ENCODE data around the gene TMEM229B.

Gene TMEM229B

DNA sequence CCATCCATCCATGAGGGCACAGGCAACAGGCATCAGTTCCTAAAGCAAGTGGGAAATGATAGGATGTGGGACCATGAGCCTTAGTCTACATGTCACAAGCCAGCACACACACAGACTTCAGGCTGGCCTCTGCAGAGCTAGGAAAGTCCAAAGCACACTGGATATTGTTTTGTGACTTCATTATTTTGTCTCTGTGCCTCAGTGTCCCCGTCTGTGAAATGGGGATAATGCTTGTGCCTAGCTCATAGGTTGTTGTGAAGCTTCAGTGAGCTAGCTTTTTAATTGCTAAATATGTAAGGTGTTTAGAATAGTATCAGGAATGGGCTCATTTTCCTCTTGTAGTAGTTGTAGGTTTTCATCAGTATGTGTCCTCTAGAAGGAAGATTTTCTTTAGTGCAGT lies 49.6 kb downstream of the TMEM229B start:
- TF ChIP-seq CTCF (IDR thresholded peaks at IDR 0.05; ENCODE audit: borderline replicate concordance, insufficient read depth, low read depth, low read length): no peak
- no peak overlapping the region for H3K4me3 ChIP-seq (ENCODE audit: low read depth, low read length)

DNA sequence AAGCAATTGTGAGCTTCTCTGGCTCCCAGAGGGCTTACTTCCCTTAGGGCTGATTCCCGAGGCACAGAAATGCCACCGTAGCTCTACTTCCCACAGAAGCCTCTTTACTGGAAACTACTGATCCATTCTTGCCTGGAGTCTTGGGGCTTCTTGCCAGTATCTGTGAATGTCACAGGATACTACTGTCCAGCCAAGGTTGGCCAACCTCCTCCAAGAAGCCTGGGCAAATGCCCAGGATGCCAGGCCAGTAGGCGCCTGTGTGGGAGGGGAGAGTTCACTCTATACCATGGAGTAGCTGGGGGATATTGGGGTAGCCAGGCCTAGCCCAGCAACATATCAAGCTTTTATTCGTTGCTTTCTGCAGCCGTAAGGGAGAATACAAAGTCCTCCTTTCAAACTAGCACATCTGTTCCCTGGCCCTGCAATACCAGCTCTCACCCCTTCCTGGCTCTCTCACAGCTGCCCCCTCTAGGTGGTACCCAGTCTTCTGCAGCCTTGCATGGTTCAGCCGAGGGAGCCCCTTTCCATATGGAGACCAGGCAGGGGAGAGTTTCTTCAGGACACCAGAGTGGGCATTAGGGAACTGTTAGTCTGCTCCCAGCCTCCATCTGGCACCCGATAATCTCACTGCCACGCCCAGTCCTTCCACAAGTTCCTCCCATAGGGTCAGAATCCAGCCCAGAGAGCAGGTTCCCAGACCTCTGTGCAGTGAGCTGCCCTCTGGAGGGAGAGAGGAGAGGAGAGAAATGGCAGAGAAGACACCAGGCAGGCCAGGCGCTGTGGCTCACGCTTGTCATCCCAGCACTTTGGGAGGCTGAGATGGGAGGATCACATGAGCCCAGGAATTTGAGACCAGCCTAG lies 52.3 kb downstream of the TMEM229B start:
- H3K4me3 ChIP-seq (ENCODE audit: low read depth, low read length): no peak overlapping the region

DNA sequence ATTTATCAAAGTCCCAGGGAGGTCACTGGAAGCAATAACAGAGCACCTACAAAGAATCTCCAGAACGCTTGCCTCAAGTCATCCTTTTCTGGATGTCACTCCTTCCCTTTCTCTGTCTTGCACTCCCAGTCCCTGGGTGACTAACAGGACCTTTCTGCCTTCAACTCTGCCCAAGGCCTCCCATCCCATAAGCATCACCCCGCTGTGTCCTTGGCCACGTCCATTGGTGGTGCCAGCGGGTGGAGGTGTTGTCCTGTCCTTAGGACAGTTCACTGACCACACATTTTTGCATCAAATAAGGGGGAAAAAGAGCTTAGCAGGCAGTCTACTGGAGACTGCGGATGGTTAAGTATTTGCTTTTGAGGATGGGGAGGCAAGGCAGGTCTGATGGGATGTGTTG lies 52.9 kb downstream of the TMEM229B start:
- H3K4me3 ChIP-seq (ENCODE audit: low read depth, low read length): no peak overlapping the region
- TF ChIP-seq CTCF (IDR thresholded peaks at IDR 0.05; ENCODE audit: borderline replicate concordance, insufficient read depth, low read depth, low read length): no peak

More for the DNA sequence above, 52.3 kb downstream of the TMEM229B start:
- no peak for TF ChIP-seq CTCF (IDR thresholded peaks at IDR 0.05; ENCODE audit: borderline replicate concordance, insufficient read depth, low read depth, low read length)

- H3K4me3 ChIP-seq (ENCODE audit: low read depth, low read length): no peak overlapping the region
- TF ChIP-seq CTCF (IDR thresholded peaks at IDR 0.05; ENCODE audit: borderline replicate concordance, insufficient read depth, low read depth, low read length): no peak
Observed at GRCh38 chr14:67432050-67432564, 56.4 kb downstream of the TMEM229B start.

DNA sequence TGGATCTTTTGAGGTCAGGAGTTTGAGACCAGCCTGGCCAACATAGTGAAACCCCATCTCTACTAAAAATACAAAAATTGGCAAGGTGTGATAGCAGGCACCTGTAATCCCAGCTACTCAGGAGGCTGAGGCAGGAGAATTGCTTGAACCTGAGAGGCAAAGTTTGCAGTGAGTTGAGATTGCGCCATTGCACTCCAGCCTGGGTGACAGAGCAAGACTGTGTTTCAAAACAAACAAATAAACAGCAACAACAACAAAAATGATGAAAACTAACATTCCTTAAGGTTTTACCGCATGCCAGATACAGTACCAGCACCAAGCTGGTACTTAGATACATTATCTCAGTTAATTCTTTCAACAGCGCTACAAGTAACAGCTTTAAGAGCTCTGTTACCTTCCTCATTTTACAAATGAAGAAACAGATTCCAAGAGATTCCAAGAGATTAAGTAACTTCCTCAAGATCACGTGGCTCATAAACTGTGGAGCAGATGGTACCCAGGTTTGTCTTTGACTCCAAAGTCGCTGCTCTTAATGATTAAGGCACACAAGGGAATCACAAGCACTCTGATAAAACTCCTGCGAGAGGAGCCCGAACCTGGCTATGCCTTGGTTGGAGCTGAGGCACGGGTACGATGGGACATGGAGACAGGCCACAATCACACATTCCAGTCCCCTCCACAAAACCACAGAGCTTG lies 58.9 kb downstream of the TMEM229B start:
- H3K4me3 ChIP-seq (ENCODE audit: low read depth, low read length): no peak overlapping the region
- no peak for TF ChIP-seq CTCF (IDR thresholded peaks at IDR 0.05; ENCODE audit: borderline replicate concordance, insufficient read depth, low read depth, low read length)

DNA sequence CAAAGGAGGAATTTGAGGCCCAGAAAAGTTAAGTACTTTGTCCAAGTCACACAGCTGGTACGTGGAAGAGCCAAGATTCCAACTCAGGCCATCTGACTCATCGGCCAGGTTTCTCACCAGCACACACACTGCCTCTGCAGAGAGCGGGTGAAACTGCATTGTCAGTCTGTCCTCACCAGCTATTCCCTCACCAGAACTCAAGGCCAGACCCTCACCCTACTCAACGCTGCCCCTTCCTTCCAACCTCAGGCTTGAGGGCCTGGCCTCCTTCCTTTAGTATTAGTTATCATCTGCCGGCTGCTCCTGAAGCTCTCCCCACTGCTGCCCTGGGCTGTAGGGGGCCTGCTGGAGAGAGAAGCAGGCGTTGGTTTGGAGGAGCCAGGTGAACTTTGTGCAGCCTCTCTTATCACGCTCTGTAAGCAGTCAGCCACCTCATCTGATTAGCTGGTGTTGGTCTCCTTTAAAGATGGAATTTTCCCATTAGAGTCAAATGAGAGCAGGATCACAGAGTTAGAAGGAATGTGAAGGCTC lies 60.0 kb downstream of the TMEM229B start:
- TF ChIP-seq CTCF (IDR thresholded peaks at IDR 0.05; ENCODE audit: borderline replicate concordance, insufficient read depth, low read depth, low read length): no peak

More for the DNA sequence above, 60.0 kb downstream of the TMEM229B start:
- H3K4me3 ChIP-seq (ENCODE audit: low read depth, low read length): no peak overlapping the region
